ENCODE measurements around the gene MYO1A. TPM values are rescaled to one million over a fixed set of nuclear protein-coding genes. Genes with fewer than 3 reads are reported as not detected.

Gene MYO1A
- polyA plus RNA-seq (ENCODE audit: insufficient read length in 4 of 4) = under 1 TPM in 3 of 4 donors, not detected in 1; 0.11 to 0.20 (median 0.15) TPM

- DNase-seq (ENCODE audit: low read depth in 4 of 4, low spot score in 3 of 4) = no peak
Measured at GRCh38 chr12:57049890-57050289, at the start of gene MYO1A. TSS of gene MYO1A (minus strand) at chr12:57050129. CDS start at chr12:57048323, 1,806 bp downstream.

DNA sequence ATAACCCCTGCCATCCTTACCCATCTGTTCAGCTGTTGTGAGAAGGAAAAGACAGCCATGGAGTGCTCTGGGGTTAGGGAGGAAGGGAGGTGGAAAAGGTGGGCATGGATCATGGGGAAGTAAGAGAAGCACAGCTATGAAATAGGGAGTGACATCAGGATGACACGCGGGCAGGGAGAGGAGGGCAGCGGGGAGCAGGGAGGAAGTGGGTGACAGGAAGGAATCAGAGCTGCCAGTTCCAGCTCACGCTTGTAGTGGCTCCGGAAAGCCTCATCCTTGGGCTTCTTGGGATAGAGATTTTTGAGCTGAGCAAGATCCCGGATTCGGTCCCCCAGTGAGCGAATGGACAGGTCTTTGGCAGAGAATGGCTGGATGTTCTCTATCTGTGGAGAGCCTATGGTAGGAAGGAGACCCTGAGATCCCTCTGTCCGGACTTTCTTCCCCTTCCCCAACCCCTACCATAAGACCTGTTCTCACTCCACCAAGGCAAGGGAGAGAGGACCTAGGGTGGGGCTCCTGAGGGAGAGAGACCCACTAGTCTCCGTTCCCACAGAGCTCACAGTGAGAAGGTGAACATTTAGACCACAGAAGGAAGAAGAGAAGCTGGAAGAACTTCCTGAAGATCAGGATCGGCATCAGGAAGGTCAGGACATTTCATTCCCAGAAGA lies 49.3 kb upstream of the MYO1A start:
- DNase-seq (ENCODE audit: low read depth in 4 of 4, low spot score in 3 of 4) = no peak

GRCh38 chr12:57098546-57098945 lies 48.6 kb upstream of the MYO1A start:
- no peak for DNase-seq (ENCODE audit: low read depth in 4 of 4, low spot score in 3 of 4)

DNA sequence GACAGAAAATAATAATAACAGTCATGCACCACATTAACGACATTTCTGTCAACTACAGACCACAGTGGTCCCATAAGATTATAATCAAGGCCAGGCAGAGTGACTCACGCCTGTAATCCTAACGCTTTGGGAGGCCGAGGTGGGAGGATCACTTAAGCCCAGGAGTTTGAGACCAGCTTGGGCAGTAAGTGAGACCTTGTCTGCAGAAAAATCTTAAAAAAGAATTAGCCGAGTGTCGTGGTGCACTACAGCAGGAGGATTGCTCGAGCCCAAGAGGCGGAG lies 47.6 kb upstream of the MYO1A start:
- DNase-seq (ENCODE audit: low read depth in 4 of 4, low spot score in 3 of 4) = no peak

- no peak for DNase-seq (ENCODE audit: low read depth in 4 of 4, low spot score in 3 of 4)
Measured at GRCh38 chr12:57096748-57097553, 47.0 kb upstream of the MYO1A start.

GRCh38 chr12:57096099-57096572 lies 46.2 kb upstream of the MYO1A start:
- DNase-seq (ENCODE audit: low read depth in 4 of 4, low spot score in 3 of 4) = no peak

DNA sequence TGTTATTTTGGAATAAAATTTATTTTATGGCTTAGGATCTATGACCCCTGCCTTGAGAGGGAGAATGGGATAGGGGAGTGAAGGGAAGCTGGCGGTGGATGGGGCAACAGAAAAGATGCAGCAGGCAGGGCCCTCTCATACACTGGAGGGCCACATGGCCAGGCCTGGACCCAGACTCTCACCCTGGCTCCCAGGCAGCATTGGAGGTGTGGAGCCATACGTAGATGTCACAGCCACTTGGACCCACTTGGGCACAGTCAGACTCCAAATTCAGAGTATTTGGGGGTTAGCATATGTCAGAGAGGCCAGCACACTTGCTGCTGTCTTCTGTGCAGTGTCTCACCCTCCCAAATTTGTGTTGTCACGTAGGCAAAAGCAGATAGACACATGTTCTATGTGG lies 45.5 kb upstream of the MYO1A start:
- DNase-seq (ENCODE audit: low read depth in 4 of 4, low spot score in 3 of 4) = no peak

DNA sequence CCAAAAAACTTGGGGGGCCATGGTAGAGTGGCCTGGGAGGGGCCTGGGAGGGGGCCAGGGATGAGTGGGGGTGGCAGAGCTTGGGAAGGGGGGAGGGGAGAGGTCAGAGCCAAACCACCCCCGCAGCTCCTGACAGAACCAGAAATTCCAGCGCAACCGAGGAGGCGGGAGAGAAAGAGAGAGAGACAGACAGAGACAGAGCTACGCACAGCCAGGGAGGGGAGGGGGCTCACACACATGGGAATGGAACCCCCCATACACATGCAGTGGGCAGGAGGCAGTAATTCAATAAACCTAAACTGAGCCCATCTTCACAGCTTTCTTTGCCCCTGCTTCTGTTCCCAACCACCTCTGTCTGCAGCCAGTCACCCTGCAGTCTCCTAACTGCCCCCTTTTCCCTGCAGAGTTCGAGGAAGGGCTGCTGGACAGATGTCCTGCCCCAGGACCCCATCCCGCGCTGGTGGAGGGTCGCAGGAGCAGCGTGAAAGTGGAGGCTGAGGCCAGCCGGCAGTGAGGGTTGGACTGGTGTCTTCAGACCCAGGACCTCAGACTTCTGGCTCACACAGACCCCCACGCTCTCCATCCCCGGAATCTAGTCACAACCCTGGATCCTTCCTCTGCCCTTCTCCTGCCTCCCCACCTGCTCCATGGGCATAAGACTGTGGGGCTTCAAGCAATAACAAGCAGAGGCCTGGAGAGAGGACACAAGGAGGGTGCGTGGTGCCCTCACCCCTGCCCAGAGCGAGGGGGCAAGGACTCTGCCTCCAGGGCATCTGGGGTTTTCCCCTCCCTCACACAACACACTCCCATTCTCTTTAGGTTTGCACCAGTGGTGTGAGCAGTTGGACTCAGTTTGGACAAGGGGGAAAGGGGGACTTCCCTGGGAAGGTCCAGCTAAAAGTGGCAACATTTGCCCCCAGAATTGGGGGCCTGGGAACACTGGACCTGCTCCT lies 44.6 kb upstream of the MYO1A start:
- DNase-seq (ENCODE audit: low read depth in 4 of 4, low spot score in 3 of 4) = no peak

DNA sequence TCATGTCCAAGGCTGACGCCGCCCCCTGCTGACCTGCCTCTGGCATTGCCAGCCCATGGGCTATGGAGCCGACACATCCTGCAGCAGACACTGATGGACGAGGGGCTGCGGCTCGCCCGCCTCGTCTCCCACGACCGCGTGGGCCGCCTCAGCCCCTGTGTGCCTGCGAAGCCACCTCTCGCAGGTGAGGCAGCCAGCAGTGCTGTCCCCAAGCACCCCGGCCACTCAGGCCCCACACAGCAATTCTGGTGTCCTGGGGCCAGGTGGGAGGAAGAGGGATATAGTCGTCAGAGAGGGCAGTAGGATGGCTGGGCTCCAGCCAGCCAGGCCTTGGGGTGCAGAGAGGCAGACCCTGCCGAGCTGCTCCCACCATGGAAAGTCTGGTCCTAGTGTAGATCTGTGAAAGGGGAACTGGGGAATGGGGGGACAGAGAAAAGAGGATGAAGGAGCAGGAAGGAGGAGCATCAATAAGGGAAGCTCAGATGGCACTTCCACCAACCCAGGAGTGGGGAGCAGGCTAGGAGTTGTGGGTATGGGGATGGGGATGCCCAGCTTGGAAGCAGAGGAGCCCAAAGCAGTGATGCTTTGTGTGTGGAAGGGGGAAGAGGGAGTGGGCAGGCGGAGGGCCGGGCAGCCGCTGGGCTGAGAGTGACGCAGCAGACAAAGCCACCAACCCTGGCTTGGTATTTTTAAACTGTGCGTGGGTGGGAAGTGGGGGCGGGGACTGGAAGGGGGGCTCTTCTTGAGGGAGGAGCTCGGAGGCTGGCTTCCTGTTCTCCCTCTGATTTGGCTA lies 43.7 kb upstream of the MYO1A start:
- DNase-seq (ENCODE audit: low read depth in 4 of 4, low spot score in 3 of 4) = peak in 3 of 4 donors; percentile 35 to 63 (median 46)

- no peak for DNase-seq (ENCODE audit: low read depth in 4 of 4, low spot score in 3 of 4)
Measured at GRCh38 chr12:57092876-57093414, 43.0 kb upstream of the MYO1A start.

DNA sequence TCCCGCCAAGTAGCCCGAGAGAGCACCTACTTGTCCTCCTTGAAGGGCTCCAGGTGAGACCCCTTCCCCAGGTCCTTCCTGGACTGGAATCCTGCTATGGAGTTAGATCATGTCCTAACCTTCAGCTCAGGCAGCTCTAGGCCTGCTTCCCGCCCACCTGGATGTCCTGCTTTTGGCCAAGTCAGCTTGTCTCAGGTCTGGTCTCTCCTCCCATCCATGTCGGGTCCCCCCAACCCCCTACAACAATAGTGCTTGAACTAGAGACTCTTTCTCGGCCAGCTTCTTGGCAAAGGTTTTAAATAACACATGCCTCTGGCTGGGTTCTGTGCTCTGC lies 42.6 kb upstream of the MYO1A start:
- DNase-seq (ENCODE audit: low read depth in 4 of 4, low spot score in 3 of 4) = no peak

DNA sequence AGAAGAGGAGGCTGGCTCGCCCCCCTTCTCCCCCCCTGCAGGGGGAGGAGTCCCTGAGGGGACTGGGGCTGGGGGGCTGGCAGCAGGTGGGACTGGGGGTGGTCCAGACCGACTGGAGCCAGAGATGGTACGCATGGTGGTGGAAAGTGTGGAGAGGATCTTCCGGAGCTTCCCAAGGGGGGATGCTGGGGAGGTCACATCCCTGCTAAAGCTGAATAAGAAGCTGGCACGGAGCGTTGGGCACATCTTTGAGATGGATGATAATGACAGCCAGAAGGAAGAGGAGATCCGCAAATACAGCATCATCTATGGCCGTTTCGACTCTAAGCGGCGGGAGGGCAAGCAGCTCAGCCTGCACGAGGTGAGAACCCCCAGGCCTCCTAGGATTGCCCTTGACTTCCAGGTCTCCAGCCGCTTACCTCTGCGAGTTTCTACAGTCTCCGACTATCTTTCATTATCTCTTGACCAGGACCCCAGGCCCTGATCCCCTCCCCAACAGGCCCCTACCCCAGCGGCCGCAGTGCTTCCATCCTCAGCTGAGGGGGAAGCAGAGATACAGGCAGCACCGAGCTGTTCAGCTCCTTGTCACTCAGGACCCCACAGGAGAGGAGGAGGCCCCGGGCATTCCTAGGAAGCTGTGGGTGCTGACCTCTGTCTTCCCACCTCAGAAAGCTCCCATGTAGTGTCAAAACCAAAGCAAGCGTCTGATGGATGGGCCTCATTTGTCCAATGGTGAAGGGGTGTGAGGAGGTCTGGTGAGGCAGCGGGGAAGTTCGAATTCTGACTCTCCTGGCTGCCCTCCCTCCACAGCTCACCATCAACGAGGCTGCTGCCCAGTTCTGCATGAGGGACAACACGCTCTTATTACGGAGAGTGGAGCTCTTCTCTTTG lies 42.0 kb upstream of the MYO1A start:
- DNase-seq (ENCODE audit: low read depth in 4 of 4, low spot score in 3 of 4) = no peak

- no peak for DNase-seq (ENCODE audit: low read depth in 4 of 4, low spot score in 3 of 4)
Measured at GRCh38 chr12:57090924-57091637, 41.2 kb upstream of the MYO1A start.

GRCh38 chr12:57090490-57090889 lies 40.6 kb upstream of the MYO1A start:
- DNase-seq (ENCODE audit: low read depth in 4 of 4, low spot score in 3 of 4) = no peak

DNA sequence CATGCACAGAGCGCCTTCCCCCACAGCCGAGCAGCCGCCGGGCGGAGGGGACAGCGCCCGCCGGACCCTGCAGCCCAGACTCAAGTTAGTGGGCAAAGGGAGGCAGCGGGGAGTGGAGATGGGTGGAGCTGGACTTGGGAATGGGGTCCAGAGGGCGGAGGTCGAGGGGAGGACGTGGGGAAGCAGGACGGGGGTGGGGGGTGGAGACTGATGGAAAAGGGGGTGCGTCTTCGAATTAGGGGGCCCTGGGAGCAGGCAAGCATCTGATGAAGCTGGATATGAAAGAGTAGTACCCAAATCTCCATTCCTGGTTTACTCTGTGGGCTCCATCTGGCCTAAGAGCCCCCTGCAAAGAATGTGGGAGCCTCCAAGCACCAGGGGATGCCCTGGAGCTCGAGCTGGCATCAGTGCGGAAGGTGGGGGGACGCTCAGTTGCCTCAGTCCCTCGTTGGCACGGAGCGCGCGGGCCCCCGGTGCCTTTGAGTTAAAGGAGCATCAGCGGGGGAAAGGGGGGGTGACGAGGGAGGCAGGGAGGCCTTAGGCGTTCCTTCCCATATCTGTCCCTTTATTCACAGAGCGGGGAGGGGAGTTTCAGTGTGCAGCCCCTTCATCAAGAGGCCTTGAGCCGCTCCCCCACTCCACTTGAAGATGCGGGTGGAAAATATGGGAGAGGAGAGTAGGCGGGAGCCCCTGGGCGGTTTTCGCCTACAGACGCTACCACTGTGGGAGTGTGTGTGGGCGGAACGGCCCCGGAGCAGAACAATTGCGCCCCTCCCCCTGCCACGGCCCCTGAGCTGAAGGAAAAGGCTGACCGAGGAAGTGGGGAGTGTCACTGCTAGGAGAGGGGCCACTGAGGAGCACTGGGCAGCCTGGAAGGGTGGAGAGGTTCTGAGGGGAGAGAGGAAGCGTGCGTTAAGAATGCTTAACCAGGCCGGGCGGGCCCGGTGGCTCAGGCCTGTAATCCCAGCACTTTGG lies 39.6 kb upstream of the MYO1A start:
- peak in 3 of 4 donors; percentile 53 to 66 (median 66) for DNase-seq (ENCODE audit: low read depth in 4 of 4, low spot score in 3 of 4)

- peak in 3 of 4 donors; percentile 83 to 88 (median 87) for DNase-seq (ENCODE audit: low read depth in 4 of 4, low spot score in 3 of 4)
Measured at GRCh38 chr12:57088354-57089270, 38.7 kb upstream of the MYO1A start, which contains the start of gene NAB2. TSS of gene NAB2 (plus strand) at chr12:57089114. CDS start at chr12:57089272, 158 bp downstream.

All from left renal pelvis (tissue), 4 donors.